Iris pigment epithelial cell (primary cell): ENCODE results near the gene ENGASE.
"Not testable (repeated sequence)": the region's sequence is repeated elsewhere in the genome, so short reads cannot be mapped to it uniquely, and the experiment has no call there.

Experiments
- DNase-seq: peaks from one replicate; pipeline ENCODE4 v3.0.0-alpha.2; 2011; ENCODE audit warnings: low read depth

The ENGASE gene, protein sequence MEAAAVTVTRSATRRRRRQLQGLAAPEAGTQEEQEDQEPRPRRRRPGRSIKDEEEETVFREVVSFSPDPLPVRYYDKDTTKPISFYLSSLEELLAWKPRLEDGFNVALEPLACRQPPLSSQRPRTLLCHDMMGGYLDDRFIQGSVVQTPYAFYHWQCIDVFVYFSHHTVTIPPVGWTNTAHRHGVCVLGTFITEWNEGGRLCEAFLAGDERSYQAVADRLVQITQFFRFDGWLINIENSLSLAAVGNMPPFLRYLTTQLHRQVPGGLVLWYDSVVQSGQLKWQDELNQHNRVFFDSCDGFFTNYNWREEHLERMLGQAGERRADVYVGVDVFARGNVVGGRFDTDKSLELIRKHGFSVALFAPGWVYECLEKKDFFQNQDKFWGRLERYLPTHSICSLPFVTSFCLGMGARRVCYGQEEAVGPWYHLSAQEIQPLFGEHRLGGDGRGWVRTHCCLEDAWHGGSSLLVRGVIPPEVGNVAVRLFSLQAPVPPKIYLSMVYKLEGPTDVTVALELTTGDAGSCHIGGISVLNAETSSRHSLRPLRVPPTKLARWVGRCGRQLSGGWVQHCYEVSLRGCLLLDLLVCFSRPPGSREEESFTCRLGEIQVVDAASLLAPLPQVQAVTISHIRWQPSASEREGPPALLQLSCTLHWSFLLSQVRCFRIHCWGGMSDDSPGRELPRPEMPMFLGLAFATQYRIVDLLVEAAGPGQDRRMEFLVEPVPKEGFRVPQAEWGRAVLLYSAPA

DNA sequence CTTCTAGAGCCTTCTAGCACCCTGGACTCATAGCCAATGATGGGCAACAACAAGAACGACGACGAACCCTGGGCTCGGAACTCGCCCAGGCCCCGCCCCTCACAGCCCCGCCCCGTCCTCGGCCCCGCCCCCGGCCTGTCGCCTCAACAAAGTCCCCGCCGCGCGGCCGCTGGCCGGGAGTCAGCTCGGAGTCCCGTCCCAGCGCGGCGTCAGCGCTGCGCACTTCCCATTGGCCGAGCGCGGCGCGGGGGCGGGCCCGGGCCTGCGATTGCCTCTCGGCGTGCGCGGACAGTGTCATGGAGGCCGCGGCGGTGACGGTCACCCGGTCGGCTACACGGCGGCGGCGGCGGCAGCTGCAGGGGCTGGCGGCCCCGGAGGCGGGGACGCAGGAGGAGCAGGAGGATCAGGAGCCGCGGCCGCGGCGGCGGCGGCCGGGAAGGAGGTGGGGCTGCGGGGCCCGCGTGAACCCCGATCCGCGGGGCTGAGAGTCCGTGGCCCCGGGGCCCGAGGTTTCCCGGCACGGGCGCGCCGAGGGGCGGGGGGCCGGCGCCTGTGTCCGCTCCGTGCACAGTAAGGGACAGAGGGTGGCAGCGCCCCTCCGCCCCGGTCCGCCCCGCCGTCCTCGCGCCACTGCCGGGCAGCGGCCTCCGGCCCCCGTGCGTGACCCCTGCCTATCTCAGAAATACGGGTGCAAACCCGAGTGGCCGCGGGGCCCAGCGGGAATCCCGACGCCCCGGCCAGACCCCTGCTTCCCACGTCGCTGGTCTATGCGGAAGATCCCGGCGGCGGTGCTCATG lies at the start of gene ENGASE:
Gene ENGASE, plus strand, starts transcription at position 176 of the 797 bp plus-strand sequence. Its CDS starts 121 bp downstream, at position 297.
- peak; percentile 91 for DNase-seq

DNA sequence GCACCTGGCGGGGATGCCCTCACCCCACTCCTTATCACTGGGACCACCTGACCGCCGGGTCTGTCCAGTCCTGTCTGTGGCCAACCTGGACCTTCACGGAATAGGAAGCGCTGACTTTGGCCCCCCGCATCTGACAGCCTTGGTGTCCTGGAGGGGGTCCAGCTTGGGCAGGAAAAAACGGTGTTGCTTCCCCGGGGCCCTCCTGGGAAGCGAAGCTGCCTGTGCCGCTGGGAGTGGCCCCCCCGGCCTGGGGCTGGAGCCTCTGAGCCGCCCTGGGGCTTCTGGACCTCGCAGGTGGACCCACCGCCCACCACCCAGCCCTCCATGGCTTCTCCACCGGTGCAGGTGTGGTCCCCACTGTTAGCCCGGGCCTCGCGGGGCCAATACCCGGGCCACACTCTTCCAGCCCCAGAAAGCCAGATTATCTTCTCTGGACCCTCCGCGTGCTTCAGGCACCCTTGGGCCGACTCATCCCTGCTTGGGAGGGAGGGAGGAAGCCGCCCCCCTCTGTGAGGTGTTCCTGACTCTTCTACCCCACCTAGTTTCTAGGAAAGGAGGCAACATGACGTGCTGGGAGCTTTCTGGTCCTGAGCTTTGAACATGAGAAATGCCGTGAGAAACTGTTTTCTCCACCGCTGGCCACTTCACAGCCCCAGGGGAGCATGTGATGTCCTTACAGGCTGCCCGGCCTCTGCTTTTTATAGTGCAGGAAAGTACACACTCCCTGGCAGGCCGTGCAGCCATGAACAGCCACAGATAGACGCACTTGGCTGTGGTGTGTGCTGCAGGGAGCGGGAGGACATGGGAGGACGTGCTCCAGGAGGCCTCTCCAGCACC lies 49.5 kb upstream of the ENGASE start:
- DNase-seq: no peak

DNA sequence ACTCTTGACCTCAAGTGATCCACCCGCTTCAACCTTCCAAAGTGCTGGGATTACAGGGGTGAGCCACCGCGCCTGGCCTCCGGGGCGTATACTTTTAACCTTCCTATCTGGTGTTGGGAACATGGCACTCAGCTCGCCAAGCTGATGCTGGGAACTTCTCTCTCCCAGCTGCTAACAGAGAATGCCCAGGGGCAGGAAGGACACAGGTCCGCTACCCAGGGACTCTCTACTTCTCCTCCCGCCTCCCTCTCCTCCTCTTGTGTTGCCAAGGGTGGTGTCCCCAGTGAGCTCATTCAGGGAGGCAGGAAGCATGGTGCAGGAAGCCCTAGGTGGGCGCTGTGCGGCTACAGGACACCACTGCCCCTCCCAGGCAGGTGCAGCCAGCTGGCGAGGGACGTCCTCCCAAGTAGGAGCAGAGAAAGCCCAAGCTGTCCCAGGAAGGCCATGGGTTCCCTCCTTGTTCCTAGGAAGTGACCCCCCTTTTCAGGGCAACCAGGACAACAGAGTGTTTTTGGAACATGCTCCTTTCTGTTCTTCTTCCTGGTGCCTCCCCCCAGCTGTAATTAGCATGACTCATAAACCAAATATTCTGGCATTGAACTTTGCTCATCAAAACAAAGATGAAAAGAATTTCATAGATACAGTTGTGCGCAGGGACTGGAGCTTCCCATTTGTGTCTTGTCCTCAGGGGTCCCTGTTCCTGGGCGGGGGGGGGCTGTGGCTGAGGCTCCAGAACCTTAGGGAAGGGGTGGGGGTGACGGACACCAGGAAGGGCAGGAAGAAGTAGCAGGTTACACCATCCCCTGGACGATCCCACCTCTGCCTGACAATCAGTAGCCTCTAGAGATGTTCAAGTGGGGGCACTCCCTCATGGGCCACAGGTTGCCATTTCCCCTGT lies 48.0 kb upstream of the ENGASE start:
- peak; percentile 47 for DNase-seq

DNA sequence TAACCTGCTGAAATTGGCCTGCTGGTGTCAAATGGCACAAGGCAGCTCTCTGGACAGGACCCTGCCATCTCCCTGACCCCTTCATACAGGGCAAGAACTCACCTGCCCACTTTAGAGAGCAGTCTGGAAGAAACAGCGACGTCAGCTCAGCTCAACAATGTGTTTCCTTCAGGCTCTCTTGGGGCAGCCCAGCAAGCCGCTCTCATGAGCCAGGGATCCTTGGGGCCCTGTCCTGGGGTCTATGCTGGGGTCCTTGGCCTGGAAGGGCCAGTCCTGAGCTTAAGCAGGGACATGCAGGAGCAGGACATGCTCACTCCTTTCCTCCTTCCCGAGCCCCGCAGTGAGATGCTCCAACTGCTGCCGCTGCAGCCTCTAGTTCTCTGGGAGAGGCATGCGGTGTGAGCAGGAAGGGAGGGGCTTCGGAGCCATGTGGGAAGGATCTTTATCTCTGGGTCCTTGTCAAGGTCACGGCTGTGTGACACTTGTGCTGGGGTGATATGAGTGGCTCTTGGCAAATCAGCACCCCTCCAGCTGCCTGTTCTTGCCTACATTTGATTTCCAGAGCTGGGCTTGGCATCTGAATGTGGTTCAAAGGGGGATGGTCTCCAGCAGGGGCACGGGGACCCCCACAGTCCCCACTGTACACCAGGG lies 47.2 kb upstream of the ENGASE start:
- no peak for DNase-seq

DNA sequence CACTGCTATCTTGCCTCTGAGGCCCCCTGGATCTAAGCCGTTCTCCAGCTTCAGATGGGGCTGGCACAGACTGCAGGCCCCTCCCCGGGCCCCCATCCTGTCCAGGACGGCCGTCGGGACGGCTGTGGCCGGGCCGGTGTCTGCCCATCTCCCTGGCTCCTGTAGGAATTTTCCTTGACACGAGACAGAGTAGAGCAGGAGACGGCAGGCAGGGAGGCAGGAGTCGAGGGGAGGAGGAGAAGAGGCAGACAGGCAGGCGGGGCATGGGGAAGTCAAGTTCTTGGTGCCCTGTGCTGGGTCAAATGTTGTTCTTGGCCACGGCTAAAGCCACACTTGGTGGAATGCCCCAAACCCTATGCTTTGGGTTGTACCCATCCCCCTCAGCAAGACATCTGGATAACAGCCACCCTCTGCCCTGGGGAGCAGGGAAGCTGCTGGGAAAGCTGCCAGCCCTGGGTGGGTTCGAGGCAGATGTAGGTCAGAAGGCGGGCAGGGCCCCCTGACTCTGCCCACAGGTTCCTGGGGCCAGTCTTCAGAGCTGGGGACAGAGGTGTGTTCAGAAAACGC lies 46.6 kb upstream of the ENGASE start:
- DNase-seq: no peak

DNA sequence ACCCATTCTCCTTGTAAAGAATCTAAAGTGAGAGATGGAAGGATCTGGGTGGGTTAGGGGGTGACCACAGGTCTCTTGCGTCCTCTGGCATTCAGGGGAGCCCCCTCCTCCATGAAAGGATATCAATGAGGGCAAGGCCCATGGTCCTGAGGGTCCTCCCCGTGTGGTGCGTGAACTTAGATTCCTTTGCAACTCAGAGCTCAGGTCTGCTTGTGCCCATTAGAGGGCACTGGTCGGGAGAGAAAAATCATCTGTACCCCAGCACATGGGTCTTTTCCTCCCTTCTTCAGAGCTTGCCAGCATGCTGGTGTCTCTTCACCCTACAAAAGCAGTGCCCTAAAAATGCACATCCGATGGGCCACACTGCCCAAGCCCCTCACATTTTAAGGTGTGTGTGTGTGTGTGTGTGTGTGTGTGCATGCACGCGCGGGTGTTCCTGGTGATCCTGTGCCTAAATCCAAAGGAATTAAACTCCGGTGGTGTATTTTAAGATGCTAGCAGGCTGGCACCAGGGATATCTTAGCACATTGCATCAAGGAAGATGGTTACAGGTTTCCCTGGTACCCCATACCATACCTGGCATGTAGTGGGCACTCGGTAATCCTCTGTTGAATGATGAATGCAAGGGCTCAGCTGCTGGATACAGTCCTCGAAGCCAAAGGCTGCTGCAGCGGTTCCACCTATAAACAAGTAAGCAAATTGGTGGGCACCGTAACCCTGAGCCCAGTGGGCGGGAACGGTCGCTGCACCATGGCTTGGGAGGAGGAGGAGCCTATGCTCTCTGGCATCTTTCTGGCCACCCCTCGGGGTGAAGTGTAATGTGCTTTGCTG lies 45.9 kb upstream of the ENGASE start:
- no peak for DNase-seq

DNA sequence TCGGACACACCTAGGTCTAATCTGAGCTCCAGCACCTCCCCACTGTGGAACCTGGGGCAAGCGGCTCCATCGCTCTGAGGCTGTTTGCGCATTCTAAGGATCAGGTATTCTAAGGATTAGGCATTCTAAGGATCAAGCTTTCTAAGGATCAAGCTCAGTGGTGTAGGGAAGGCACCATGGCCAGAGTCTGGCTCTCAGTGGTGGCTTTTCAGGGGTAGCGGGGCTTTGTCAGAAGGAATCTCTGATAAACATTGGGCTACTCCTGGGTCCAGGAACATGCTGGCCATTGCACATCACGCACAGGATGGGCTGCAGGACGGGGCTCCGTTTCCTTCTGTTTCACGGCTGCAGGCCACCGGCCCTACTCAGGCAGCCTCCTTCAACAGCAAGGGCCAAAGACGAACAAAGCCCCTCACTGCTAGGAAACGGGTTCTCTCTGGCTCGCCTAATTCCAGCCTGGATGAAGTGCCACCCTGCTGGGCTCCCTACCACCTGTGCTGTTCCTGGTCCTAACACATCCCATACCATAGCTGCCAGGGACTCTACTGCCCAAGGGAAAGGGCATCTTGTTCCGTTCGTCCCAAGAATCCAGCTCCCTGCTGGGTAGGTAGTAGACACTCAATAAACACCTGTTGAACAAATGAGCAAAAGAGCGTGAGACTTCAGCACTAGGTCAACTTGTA lies 45.2 kb upstream of the ENGASE start:
- no peak for DNase-seq

DNA sequence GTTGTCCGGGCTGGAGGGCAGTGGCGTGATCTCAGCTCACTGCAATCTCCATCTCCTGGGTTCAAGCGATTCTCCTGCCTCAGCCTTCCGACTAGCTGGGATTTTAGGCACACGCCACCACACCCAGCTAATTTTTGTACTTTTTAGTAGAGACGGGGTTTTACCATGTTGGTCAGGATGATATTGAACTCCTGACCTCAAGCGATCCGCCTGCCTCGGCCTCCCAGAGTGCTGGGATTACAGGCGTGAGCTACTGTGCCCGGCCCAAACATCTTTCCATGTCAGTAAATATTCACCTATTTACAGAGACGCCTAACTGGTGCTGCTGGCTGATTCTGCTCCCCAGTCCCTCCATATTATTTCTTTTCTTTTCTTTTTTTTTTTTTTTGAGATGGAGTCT lies 44.0 kb upstream of the ENGASE start:
- DNase-seq: not testable (repeated sequence)

DNA sequence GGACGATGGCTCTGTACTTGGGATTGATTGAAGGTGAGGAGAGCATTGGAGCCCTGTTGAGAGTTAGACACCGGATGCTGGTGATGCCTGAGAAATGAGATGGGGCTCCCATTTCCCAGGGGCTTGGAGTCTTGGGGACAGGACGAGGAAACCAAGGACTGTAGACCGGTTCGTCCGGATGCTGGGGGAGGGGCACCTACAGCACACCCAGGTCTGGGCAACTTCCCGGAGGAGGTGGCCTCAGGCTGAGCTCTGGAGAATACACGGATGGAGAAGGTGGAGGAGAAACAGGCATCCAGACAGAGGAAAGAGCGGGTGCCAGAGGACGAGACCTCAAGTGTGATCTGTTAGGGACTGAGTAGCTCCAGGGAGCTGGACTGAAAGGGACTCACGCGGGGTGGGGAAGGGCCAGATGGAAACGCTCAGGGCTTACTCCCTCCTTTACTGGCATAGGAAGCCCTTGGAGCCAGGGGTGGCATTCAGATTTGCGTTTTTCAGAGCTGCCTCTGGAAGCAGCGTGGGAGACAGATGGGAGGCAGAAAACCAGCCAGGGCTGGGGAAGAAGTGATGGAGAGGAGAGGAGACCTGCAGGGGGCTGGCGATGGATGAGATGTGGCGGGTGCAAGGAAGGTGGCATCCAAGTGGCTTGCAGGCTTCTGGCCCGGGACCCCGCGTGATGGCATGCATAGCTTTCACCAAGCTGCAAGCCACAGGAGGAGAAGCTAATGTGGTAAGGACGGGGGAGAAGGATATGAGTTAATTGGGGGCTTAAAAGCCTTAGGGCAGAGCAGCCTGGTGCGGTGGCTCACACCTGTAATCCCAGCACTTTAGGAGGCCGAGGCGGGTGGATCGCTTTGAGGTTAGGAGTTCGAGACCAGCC lies 42.4 kb upstream of the ENGASE start:
- DNase-seq: no peak

DNA sequence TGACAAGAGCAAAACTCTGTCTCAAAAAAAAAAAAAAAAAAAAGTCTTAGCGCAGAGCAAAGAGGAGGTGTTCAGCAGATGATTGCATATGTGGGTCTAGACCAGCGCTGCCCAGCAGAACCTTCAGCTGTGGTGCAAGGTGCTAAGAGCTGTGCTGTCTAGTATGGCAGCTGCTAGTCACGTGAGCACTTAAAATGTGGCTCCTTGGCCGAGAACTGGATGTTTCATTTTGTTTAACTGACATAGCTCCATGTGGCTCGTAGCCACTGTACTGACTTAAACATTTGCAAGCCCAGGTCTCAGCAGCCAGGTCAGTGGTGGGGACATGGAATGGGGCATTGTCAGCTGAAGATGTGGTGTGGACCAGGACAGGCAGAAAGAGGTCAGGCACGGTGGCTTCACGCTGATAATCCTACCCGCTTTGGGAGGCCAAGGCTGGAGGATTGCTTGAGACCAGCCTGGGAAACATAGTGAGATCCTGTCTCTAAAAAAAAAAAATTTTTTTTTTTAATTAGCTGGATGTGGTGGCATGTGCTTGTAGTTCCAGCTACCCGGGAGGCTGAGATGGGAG lies 41.5 kb upstream of the ENGASE start:
- no peak for DNase-seq

DNA sequence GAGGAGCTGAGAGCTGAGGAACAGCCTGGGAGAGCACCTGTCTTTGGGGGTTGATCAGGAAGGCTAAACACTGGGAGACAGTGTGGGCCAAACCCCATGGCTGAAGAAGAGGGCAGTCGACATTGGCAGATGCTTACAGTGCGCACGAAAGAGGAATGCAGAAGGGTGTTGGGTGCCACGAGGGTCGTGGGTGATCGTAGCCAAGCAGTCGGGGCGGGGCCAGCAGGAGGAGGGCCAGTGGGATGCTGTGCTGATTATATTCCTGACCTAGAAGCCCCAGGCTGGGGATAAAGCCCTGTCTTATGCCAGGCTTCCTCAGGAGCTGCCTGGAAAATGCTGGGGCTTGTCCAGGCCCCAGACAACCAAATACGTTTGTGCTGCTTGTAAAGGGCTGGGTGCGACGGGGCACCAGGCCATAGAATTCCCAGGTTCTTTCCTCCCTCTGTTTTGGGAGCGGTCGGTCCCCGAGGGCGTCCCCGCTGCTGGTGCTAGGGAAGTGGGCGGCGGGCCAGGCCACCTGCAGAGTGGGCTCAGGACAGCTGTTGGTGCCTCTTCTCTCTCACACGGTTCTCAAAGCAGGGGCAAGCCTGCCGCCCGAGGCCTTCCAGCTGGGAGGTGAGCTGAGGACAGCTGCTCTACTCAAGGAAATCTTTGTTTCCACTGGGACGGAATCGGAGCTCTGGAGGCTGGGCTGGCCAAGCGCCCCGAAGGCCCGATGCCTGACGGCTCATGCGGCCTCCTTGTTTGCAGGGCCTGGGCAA lies 40.7 kb upstream of the ENGASE start:
- no peak for DNase-seq

DNA sequence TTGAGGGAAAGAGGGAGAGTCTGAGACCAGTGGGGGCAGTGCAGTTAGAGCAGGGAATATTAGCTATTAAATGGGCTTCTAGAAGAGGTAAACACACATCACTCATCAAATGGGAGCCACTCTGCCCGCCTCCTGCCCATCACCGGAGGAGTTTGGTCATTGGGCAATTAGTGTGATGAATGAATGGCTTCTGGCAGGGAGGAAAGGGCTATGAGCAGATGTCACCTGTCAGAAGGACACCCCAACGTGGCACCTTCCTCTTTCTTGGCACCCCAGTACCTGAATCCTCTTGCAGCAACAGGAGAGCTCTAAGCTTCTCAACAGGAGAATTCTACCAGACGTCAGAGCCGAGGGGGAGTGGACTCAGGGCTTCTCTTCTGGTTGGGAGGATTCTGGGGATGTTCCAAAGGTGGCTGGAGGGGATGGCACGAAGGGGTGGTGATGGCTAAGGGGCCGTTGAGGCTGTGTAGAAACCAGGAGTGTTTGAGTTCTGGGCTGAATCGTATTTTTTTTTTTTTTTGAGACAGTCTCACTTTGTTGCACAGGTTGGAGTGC lies 39.6 kb upstream of the ENGASE start:
- DNase-seq: no peak

DNA sequence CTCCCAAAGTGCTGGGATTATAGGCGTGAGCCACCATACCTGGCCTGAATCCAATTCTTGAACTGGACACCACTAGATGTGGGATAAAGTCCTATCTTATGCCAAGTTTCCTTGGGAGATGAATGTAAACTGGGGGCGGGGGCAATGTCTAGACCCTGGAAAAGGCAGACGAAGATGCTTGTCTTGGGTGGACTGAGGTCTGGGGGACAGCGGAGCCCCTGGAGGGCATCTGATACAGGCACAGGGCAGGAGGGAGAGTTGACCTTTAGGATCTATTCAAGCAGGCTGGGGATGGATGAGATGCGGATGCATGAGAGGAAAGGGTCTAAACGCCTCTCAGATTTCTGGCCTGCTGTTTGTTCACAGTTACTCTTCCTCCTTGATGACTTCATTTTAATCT lies 38.9 kb upstream of the ENGASE start:
- no peak for DNase-seq

DNA sequence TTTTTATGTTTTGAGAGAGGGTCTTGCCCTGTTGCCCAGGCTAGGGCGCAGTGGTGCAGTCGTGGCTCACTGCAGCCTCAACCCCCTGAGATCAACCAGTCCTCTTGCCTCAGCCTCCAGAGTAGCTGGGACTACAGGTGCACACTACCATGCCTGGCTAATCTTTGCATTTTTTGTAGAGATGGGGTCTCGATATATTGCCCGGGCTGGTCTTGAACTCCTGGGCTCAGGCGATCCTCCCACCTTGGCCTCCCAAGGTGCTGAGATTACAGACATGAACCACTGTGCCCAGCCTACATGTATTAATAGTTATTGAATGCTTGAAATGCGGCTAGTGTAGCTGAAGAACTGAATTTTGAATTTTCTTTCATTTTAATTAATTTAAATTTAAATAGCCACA lies 38.4 kb upstream of the ENGASE start:
- no peak for DNase-seq

DNA sequence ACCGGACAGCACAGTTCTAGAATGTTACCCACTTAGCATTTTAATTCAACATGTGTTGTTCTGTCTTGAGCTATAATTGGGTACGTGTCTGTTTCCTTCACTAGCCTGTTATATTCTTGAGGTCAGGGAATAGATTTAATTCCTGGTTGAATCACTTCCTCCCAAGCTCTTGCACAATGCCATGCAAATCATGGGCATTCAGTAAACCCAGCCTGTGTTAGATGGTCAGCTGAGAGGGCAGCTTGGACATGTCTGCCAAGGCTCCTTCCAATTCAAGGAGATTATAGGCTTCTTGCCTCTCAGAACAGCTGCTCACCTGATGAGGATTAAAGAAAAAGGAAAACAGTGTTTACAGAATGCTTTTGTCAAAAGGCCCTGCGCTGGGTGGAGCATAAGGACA lies 38.0 kb upstream of the ENGASE start:
- peak; percentile 93 for DNase-seq
